H1 (cell line): ENCODE data around the gene KCTD8. TPM values are rescaled to one million over a fixed set of nuclear protein-coding genes. Genes with fewer than 3 reads are reported as not detected.

Experiments
- CTCF ChIP-seq, 3 experiments: IDR thresholded peaks; 1 replicate in 2 of 3; 2 replicates in 1 of 3; pipeline versions ENCODE4 v1.5.1 to v1.6.1; 2011; ENCODE audit warnings: low read length in 3 of 3, mild to moderate bottlenecking in 3 of 3, inconsistent platforms in 2 of 3, low read depth in 1 of 3, moderate library complexity in 1 of 3; ENCODE audit not compliant: insufficient read depth in 1 of 3; ENCODE audit errors: control extremely low read depth in 1 of 3
- POLR2A ChIP-seq, 2 experiments: IDR thresholded peaks; 1 replicate in 1 of 2; 2 replicates in 1 of 2; pipeline ENCODE4 v1.6.1; 2011; ENCODE audit warnings: low read depth in 2 of 2, low read length in 2 of 2, mild to moderate bottlenecking in 2 of 2; ENCODE audit errors: control extremely low read depth in 1 of 2
- polyA plus RNA-seq, 7 experiments: library from polyadenylated mRNA; depleted of rRNA in 3 of 7; stranded (reverse) in 5 of 7; unstranded in 2 of 7; fragments of >200 nt in 5 of 7; fragments of 200-250 nt in 2 of 7; gene quantifications; 1 replicate in 5 of 7; 2 replicates in 1 of 7; 4 replicates in 1 of 7; pipeline versions ENCODE4 v1.2.1 to v1.2.3, GENCODE V29; 2011 to 2013; ENCODE audit warnings: missing spikeins in 2 of 7, mixed read lengths in 2 of 7
- total RNA-seq: library from RNA; stranded (reverse); fragmentation: NEBNext Ultra II Directional; extraction: Animal tissue kit (Norgen Biotek cat#: 25700); gene quantifications from 2 replicates; pipeline ENCODE4 v1.2.1, GENCODE V29; 2021

KCTD8 gene
- total and polyA plus RNA-seq, 2 of the 8 experiments (the other 6 are each of a cell fraction or from before 2014, with no cell fraction given): 2.9 to 3.7 TPM

GRCh38 chr4:44196796-44197195 is 251.8 kb downstream of the KCTD8 start (continued):
- TF ChIP-seq CTCF (IDR thresholded peaks at IDR 0.05; ENCODE audit: control extremely low read depth in 1 of 3, insufficient read depth in 1 of 3, low read depth in 1 of 3, low read length in 3 of 3) (no peak), POLR2A (IDR thresholded peaks at IDR 0.05; ENCODE audit: control extremely low read depth in 1 of 2, low read depth in 2 of 2, low read length in 2 of 2) (no peak)
